ENCODE data around the gene GALNT10.
"Not testable (repeated sequence)": the region's sequence is repeated elsewhere in the genome, so short reads cannot be mapped to it uniquely, and the experiment has no call there.

GALNT10 gene

GRCh38 chr5:154190595-154191304, at the start of gene GALNT10:
TSS of gene GALNT10 (plus strand) at chr5:154190733. CDS start at chr5:154190867, 134 bp downstream.
- FAIRE-seq (no peak), DNase-seq (ENCODE audit: low spot score) (peak; percentile 11)

- FAIRE-seq (no peak), DNase-seq (ENCODE audit: low spot score) (no peak)
These were observed 48.8 kb upstream of the GALNT10 start for GRCh38 chr5:154141745-154142221.

GRCh38 chr5:154143211-154143641, 47.3 kb upstream of the GALNT10 start:
- no peak for DNase-seq (ENCODE audit: low spot score)
- no peak for FAIRE-seq

GRCh38 chr5:154145268-154145667, 45.3 kb upstream of the GALNT10 start:
- DNase-seq (ENCODE audit: low spot score) (no peak), FAIRE-seq (no peak)

- DNase-seq (ENCODE audit: low spot score), result no peak
- no peak for FAIRE-seq
These were observed 44.1 kb upstream of the GALNT10 start for GRCh38 chr5:154146409-154146808.

- no peak for FAIRE-seq
- no peak for DNase-seq (ENCODE audit: low spot score)
These were observed 42.9 kb upstream of the GALNT10 start for GRCh38 chr5:154147666-154148065.

- DNase-seq (ENCODE audit: low spot score); FAIRE-seq: not testable (repeated sequence)
These were observed 40.1 kb upstream of the GALNT10 start for GRCh38 chr5:154150471-154150870.

- no peak for DNase-seq (ENCODE audit: low spot score)
- FAIRE-seq, result no peak
These were observed 32.8 kb upstream of the GALNT10 start for GRCh38 chr5:154157483-154158378.

GRCh38 chr5:154158379-154158737, 32.2 kb upstream of the GALNT10 start:
- DNase-seq (ENCODE audit: low spot score) (no peak), FAIRE-seq (no peak)

GRCh38 chr5:154159343-154159742, 31.2 kb upstream of the GALNT10 start:
- no peak for DNase-seq (ENCODE audit: low spot score)
- no peak for FAIRE-seq

- DNase-seq (ENCODE audit: low spot score) (no peak), FAIRE-seq (no peak)
These were observed 27.9 kb upstream of the GALNT10 start for GRCh38 chr5:154162539-154163151.

GRCh38 chr5:154163327-154164248, 26.9 kb upstream of the GALNT10 start:
- no peak for DNase-seq (ENCODE audit: low spot score)
- no peak for FAIRE-seq

GRCh38 chr5:154164249-154164581, 26.3 kb upstream of the GALNT10 start:
- FAIRE-seq, result no peak
- no peak for DNase-seq (ENCODE audit: low spot score)

- DNase-seq (ENCODE audit: low spot score) (no peak), FAIRE-seq (no peak)
These were observed 24.6 kb upstream of the GALNT10 start for GRCh38 chr5:154165886-154166285.

GRCh38 chr5:154166901-154167791, 23.4 kb upstream of the GALNT10 start:
- no peak for DNase-seq (ENCODE audit: low spot score)
- no peak for FAIRE-seq

GRCh38 chr5:154168395-154168794, 22.1 kb upstream of the GALNT10 start:
- FAIRE-seq (no peak), DNase-seq (ENCODE audit: low spot score) (no peak)

- DNase-seq (ENCODE audit: low spot score), result no peak
- FAIRE-seq, result no peak
These were observed 17.7 kb upstream of the GALNT10 start for GRCh38 chr5:154172785-154173184.

GRCh38 chr5:154174091-154174490, 16.4 kb upstream of the GALNT10 start:
- FAIRE-seq (no peak), DNase-seq (ENCODE audit: low spot score) (no peak)

- no peak for FAIRE-seq
- DNase-seq (ENCODE audit: low spot score), result no peak
These were observed 14.4 kb upstream of the GALNT10 start for GRCh38 chr5:154176181-154176580.

- DNase-seq (ENCODE audit: low spot score), result no peak
- FAIRE-seq, result no peak
These were observed 11.9 kb upstream of the GALNT10 start for GRCh38 chr5:154178661-154179060.

All from RCC 7860 (cell line).